ENCODE results near the gene ARVCF. TPM values are rescaled to one million over a fixed set of nuclear protein-coding genes. Genes with fewer than 3 reads are reported as not detected.

The ARVCF gene
- polyA plus RNA-seq, 3 donors, result 27.0 to 35.2 (median 29.6) TPM

GRCh38 chr22:19962909-19963806 lies 53.5 kb downstream of the ARVCF start:
- peak; percentile 58 for DNase-seq

GRCh38 chr22:19962246-19962908 lies 54.2 kb downstream of the ARVCF start:
- DNase-seq, result peak; percentile 66

- DNase-seq, result no peak
Observed at GRCh38 chr22:19961868-19962245, 54.8 kb downstream of the ARVCF start.

- DNase-seq, result no peak
Observed at GRCh38 chr22:19961201-19961580, 55.4 kb downstream of the ARVCF start.

- no peak for DNase-seq
Observed at GRCh38 chr22:19960491-19961200, 56.0 kb downstream of the ARVCF start.

DNA sequence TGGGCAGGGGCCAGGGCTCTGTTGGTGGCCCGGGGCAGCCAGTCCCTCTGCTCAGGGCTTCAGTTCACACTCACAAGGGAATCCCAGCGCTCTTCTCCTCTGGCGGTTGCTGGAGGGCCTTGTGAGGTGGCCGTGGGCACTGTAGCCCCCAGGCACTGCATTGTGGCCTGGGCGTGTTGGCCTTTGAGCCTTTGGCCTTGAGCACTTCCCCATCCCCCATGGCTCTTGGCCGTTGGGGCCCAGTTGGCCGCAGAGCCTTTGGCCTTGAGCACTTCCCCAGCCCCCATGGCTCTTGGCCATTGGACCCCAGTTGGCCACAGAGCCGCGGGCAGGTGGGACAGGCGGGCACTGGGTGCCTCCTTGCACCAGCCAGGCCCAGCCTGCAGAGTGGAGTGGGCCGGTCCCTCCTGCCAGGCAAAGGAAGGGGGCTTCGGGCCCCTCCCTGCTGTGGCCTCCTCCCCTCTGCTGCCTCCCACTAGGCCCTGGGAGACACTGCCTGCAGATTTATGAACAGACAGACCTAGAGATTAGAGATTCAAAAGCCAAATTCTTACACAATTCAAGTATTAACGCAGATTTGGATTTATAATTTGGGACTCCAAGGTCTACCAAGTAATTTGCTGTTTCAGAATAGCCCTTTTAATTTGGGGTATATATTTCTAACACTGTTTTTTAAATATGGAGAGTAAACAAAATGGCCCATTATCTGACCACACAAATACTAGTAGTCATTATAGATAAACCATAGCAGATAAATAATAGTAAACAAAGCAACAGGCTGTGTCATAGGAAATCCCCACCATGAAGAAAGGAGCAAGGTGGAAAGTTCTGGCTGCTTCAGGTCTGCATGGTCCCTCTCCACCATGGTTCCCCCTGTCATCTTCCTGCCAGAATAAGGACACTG lies 56.8 kb downstream of the ARVCF start:
- no peak for DNase-seq

DNA sequence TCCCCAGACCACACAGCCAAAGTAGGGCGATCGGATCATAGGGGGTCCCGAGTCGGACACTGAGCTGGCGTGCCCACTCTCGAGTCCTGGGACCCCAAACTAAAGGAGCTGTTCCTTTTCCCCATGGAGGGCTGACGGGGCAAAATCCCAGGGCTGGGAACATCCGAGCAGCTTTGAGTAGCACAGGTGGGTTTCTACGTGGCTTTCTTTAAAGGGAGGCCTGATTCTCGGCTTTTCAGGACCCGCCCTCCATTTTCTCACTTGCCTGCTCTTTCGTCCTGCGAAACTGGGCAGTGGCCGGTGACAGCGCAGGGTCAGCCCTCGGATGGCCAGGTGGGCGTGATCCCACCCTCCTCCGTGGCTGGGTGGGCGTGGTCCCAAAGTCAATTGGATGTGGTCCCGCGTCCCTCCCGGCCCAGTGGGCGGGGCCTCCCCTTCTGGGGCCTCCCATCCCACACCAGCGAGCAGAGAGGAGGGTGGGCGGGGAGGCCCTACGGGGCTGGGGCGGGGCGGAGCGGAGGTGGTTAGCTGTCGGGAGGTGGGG lies 57.5 kb downstream of the ARVCF start:
- DNase-seq, result peak; percentile 93

- DNase-seq, result no peak
Observed at GRCh38 chr22:19958083-19959042, 58.3 kb downstream of the ARVCF start.

GRCh38 chr22:19957445-19957844 lies 59.2 kb downstream of the ARVCF start:
- no peak for DNase-seq

- no peak for DNase-seq
Observed at GRCh38 chr22:19955241-19956128, 61.1 kb downstream of the ARVCF start.

DNA sequence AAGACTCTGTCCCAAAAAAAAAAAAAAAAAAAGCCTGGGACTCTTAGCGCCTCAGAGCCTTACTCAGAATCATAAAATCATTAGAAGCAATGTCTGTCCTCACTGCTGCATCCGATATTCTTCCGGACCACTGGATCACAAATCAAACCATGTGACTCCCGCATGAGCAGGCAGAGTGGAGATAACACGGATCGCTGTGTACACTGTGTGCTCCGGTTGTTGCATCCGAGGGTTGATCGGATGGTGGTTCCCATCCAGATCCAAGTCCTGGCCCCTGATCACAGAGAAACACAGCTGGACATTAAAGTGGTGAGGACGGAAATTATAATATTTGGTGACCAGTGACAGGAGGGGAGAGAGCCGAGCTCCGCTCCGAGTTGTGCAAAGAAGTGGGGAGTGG lies 65.3 kb downstream of the ARVCF start:
- DNase-seq, result no peak

- DNase-seq, result no peak
Observed at GRCh38 chr22:19948057-19948760, 68.4 kb downstream of the ARVCF start.

DNA sequence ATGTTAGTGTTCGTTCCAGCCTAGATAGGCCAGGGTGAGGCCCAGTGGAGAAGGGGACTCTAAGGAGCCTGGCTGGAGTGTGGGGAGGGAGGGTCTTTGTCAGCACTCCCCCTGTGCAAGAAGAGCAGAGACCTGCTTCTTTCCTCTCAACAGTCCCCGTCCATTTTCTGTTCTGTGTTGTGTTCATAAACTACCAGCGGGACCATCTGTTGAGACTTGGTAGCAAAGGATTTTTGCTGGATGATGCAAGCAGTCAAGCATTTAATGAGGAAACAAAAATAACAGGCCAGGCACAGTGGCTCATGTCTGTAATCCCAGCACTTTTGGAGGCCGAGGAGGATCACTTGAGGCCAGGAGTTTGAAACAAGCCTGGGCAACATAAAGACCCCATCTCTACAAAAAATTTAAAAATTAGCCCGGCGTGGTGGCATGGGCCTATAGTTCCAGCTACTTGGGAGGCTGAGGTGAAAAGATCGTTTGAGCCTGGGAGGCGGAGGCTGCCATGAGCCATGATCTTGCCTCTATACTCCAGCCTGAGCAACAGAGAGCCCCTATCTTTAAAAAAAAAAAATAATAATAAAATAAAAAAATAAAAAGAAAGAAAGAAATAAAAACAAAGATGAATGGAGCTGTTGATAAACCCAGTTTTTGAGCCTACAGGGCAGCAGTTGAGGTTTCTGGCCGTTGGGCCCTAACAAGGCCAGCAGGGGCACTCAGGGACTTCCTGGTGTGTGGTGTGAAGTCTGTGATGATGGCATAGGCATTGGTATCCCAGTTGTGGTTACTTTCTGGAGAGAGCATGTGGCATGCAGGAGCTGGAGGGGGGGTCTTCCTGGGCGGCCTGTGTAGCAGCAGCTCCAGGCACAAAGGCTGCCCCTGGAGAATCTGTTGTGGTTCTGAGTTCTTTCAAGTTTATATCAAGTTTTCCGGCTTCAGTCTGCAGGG lies 73.3 kb downstream of the ARVCF start:
- no peak for DNase-seq

- DNase-seq, result no peak
Observed at GRCh38 chr22:19942157-19943081, 74.2 kb downstream of the ARVCF start.

DNA sequence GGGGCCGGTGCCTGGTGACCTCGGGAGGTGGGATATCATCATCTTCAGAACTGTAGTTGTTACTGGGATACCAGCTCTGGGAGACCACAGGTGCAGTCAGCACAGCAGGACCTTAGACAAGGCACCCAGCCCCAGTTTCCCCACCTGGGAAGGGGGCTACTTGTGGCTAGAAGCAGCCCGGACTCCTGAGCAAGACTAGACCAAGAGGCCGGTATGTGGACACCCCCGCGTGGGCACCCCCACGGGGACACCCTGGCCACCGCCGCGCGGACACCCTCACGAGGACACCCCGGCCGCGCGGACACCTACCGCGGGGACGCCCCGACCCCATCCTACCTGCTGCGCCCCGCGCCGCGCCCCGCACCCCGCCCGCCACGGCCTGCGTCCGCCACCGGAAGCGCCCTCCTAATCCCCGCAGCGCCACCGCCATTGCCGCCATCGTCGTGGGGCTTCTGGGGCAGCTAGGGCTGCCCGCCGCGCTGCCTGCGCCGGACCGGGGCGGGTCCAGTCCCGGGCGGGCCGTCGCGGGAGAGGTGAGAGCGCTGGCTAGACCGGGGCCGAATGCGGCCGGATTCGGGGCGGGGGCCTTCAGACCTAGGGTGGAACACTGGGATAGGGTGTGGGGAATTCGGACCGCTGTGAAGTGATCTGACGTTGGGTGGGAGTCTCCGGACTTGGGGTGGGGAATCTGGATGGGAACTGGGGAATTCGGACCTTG lies 75.1 kb downstream of the ARVCF start, which contains the start of the genes COMT and TXNRD2:
Gene COMT (plus strand): TSS at position 408 of the 718 bp plus-strand sequence. CDS start 20,755 bp downstream, outside the sequence.
Gene TXNRD2 (minus strand): TSS at position 454 of the 718 bp plus-strand sequence. CDS start 15 bp downstream, at position 439.
- DNase-seq, result no peak
